Fibroblast of villous mesenchyme (primary cell): ENCODE results near the gene ABHD15. TPM values are rescaled to one million over a fixed set of nuclear protein-coding genes. Genes with fewer than 3 reads are reported as not detected.
A peak's percentile ranks its signal among the peaks of the same experiment; 100 is the strongest.

Experiments used
- DNase-seq: peaks from one replicate; pipeline ENCODE4 v3.0.0-alpha.2; 2010; ENCODE audit warnings: low read depth
- H3K4me3 ChIP-seq: 2 replicates; pipeline ENCODE4 v1.5.1; 2011; ENCODE audit warnings: low read depth, mild to moderate bottlenecking, low read length
- total RNA-seq: library from RNA; depleted of rRNA; stranded (reverse); fragments of >200 nt; gene quantifications from 2 replicates; pipeline ENCODE4 v1.2.3, GENCODE V29; 2012
- TF ChIP-seq, protein P1 (sequence below): IDR thresholded peaks from 2 replicates; pipeline ENCODE4 v1.5.1; 2012; ENCODE audit warnings: low read depth, mild to moderate bottlenecking, low read length; ENCODE audit not compliant: insufficient read depth

The ABHD15 gene
- total RNA-seq, 1 donor = 8.2 TPM

DNA sequence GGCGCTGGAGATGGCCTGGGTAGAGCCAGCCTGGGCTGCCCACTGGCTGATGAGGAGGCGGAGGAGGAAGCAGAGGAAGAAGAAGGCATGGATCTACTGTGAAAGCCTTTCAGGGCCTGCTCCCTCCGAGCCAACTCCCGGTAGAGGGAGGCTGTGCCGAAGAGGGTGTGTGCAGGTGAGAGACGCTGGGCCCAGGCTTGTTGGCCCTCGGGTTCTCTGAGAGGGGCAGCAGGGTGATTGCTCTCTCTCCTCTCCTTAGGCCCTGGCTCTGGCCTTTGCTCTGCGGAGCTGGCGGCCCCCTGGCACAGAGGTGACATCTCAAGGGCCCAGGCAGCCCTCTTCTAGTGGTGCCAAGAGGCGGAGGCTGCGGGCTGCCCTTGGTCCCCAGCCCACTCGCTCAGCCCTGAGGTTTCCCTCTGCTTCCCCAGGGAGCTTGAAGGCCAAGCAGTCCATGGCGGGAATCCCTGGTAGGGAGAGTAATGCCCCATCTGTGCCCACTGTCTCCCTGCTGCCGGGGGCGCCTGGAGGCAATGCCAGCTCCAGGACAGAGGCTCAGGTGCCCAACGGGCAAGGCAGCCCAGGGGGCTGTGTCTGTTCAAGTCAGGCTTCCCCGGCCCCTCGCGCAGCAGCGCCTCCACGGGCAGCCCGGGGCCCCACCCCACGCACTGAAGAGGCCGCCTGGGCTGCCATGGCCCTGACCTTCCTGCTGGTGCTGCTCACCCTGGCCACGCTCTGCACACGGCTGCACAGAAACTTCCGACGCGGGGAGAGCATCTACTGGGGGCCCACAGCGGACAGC is 5.2 kb upstream of the ABHD15 start:
- DNase-seq = no peak
- H3K4me3 ChIP-seq = no peak overlapping the region
- TF ChIP-seq, protein P1, sequence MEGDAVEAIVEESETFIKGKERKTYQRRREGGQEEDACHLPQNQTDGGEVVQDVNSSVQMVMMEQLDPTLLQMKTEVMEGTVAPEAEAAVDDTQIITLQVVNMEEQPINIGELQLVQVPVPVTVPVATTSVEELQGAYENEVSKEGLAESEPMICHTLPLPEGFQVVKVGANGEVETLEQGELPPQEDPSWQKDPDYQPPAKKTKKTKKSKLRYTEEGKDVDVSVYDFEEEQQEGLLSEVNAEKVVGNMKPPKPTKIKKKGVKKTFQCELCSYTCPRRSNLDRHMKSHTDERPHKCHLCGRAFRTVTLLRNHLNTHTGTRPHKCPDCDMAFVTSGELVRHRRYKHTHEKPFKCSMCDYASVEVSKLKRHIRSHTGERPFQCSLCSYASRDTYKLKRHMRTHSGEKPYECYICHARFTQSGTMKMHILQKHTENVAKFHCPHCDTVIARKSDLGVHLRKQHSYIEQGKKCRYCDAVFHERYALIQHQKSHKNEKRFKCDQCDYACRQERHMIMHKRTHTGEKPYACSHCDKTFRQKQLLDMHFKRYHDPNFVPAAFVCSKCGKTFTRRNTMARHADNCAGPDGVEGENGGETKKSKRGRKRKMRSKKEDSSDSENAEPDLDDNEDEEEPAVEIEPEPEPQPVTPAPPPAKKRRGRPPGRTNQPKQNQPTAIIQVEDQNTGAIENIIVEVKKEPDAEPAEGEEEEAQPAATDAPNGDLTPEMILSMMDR = no peak

DNA sequence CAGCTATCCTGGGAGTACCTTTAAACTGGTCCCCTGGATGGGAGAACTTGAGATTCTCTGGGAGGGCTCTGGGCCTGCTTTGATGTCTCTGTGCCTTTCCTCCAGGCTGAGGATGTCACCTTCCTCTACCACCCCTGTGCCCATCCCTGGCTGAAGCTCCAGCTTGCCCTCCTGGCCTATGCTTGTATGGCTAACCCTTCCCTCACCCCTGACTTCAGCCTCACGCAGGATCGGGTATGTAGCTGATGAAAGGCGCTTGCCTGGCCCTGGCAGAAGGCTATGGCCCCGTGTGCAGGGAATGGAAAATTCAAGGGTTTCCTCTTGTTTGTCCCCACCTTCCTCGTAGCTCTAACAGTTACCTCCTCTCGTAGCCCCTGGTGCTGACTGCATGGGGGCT is 4.6 kb upstream of the ABHD15 start:
- no peak for DNase-seq
- H3K4me3 ChIP-seq = no peak overlapping the region
- TF ChIP-seq, protein P1 = no peak

DNA sequence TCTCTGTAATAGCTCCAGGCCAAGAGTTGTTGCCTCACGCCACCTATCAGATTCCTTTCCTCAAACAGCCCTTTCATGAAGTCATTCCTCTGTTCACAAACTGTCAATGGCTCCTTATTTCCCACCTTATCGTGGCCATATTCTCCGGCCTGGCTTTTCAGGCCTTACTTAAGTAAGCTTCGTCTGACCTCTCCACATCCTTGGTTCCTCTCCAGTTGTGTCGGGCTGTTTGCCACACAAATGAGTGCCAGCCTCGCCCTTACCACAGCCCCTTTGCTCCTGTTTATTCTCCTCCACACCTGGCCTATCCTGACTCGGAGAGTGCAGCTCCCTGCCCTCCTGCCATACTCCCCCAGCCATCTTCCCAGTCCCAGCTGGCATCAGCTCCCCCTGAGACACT is 3.7 kb upstream of the ABHD15 start:
- no peak overlapping the region for H3K4me3 ChIP-seq
- DNase-seq = no peak
- TF ChIP-seq, protein P1 = no peak

DNA sequence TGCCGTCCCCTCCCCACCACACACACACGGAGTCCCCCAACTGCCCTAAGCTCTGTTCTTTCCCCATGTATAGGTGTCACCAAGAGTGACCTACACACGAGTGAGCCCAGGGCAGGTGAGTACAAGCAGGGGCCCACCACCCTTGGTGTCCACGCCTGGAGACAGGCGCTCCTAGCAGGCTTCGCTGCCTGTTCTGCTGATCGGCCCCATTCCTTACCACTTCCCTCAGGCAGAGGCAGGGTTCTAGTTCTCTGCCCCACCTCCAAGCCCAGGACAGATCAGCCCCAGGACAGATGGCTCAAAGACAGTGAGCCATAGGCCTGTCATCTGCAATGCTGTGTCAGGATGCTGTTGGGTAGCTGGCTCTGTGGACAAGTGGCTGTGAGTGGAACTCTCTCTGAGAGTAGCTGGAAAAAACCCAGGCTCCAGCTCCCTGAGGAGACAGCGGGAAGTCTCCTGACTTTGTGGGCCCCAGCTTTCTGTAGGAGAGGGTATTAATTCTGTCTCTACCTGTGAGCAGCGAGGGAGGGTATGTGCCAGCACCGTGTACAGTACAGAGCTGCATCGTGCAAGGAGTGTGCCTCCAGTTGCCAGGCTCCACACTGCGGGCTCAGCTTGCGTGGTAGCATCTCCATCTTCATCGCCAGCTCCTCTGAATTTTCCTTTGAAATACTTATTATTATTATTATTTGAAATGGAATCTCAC is 2.6 kb upstream of the ABHD15 start:
- DNase-seq = no peak
- TF ChIP-seq, protein P1 = no peak
- H3K4me3 ChIP-seq = peak overlapping the region; percentile 78

DNA sequence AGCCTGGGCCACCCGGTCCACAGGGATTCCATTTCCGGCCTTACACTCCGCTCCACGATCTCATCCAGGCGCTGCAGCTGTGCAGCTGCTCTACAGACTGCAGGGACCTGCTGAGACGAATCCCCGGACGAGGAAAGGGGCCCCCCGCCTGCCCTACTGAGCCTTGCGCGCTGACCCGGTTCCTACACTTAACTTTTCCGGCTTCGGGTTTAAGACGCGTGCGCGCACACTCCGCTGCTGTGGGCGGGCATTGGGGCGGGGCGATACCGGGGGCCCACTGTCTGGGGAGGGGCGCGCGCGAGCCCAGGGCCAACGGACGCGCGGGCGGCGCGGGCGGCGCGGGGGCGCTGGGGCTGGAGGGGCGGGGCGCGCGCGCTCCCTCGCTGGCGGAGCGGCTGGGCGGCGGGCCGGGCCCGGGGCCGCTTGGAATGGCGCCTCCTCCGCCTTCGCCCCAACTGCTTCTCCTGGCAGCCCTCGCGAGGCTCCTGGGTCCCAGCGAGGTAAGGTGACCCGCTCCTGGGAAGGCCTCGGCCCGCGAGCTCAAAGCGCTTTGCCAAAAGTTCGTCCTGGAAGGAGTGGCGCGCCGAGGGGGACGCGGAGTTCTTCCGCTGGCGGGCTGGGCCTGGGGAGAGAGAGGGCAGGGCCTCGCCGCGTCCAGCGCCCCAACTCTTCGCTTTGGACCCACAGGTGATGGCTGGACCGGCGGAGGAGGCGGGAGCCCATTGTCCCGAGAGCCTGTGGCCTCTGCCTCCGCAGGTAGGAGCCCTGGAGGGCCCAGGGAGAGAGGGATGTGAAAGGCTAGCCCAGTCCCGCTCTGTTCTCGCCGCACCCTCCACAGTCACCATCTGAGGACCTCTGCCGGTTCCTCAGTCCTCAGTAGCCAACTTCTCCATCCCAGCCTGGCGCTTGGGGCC is 1.8 kb upstream of the ABHD15 start, which contains the start of gene TP53I13:
TSS of gene TP53I13 (plus strand) at position 371 of the 914 bp plus-strand sequence. CDS start at position 429, 58 bp downstream.
- TF ChIP-seq, protein P1 = no peak
- H3K4me3 ChIP-seq = peak within 1 kb of the TSS; percentile 78
- DNase-seq = peak; percentile 90

DNA sequence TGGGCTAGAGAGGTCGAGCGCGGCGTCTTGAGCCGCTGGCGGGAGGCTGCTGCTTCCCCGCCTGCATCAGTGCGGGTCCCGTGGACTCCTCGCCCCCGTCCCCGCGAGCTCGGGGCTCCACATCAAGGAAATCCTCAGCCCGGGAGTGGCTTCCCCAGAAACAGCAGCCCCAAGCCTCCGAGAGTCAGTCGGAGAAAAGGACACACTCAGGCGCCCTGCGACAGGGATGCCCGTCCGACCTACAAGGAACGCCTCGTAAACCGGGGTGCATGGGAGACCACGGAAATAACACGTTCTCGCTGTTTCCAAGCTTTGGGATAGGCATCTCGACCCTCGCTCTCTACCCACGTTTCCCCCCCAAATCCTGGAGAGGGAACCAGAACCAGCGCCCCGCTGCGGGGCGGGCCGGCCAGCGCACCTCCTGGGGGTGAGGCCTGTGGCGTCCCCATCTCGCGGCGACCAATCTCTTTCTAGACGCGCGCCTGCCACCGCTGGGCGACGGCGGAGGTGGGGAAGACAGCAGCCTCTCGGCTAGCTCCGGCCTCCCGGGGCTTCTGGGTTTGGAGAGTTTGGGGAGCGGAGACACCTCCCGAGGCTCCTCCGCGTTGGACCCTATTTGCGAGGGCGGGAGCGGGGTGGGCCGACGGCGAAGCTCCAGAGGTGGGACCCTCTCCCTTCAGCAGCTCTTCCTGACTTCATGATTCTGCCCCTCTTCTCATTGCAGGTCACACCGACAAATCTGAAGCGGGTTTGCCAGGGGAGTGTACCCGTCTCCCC is 905 bp upstream of the ABHD15 start:
- peak; percentile 52 for DNase-seq
- H3K4me3 ChIP-seq = peak overlapping the region; percentile 72
- TF ChIP-seq, protein P1 = peak; percentile 24
